Stomach (tissue), 9 donors: ENCODE results near the gene PWP2. TPM values are rescaled to one million over a fixed set of nuclear protein-coding genes. Genes with fewer than 3 reads are reported as not detected.
A peak's percentile ranks its signal among the peaks of the same experiment; 100 is the strongest.
"Not testable (repeated sequence)": the region's sequence is repeated elsewhere in the genome, so short reads cannot be mapped to it uniquely, and the experiment has no call there.

ENCODE experiments used
- DNase-seq, 2 donors: peaks; one replicate each; pipeline versions ENCODE4 v3.0.0 to v3.0.0-alpha.2; 2013 to 2019
- H3K27ac ChIP-seq, 5 donors: fragments of 200-600 bp in 4 of 5; sonication (generic) in 4 of 5; one replicate each; pipeline ENCODE4 v1.5.1; 2013 to 2019; ENCODE audit warnings: mild to moderate bottlenecking in 1 of 5, moderate library complexity in 1 of 5
- H3K27me3 ChIP-seq, 3 donors: fragments of 200-600 bp; sonication (generic); one replicate each; pipeline ENCODE4 v1.5.1; 2017 to 2019; ENCODE audit warnings: mixed run types in 1 of 3
- H3K36me3 ChIP-seq, 4 donors: fragments of 200-600 bp; sonication (generic); 1 replicate in 3 of 4; 2 replicates in 1 of 4; pipeline ENCODE4 v1.5.1; 2016 to 2019
- H3K4me1 ChIP-seq, 4 donors: fragments of 200-600 bp; sonication (generic); one replicate each; pipeline ENCODE4 v1.5.1; 2016 to 2019
- H3K4me3 ChIP-seq, 4 donors: fragments of 200-600 bp; sonication (generic) in 3 of 4; one replicate each; pipeline ENCODE4 v1.5.1; 2016 to 2019; ENCODE audit warnings: mild to moderate bottlenecking in 1 of 4
- H3K9me3 ChIP-seq, 4 donors: fragments of 200-600 bp; sonication (generic); one replicate each; pipeline ENCODE4 v1.5.1; 2016 to 2019
- WGBS, 5 donors: extraction: QIAGEN DNeasy Blood & Tissue Kit in 3 of 5; methylation state at CpG; one replicate each; pipeline versions ENCODE4 v1.1.5 to v1.1.7; 2013 to 2018; 5-methylcytosine and 5-hydroxymethylcytosine counted together
- intact Hi-C: fragments of 100-400 bp; cut with DNase I; formaldehyde crosslinking; loops from one replicate; pipeline ENCODE4 v1.15.1; 2023; ENCODE audit warnings: low total_unique reads
- polyA plus RNA-seq, 3 donors: library from polyadenylated mRNA; stranded (reverse); fragments of 200-250 nt; gene quantifications; one replicate each; pipeline ENCODE4 v1.2.3, GENCODE V29; 2013
- total RNA-seq, 5 donors: library from RNA; depleted of rRNA; stranded (reverse); fragments of >200 nt; gene quantifications; one replicate each; pipeline versions ENCODE4 v1.1.0 to v1.2.3, GENCODE V29; 2014 to 2016
- donor health status: healthy with polysubstance abuse.
- donor health status: Bipolar disorder and iron deficiency.
- donor health status: healthy.

PWP2 gene
- total and polyA plus RNA-seq, 8 donors, result 2.4 to 29.2 (median 6.3) TPM; not detected in 1

GRCh38 chr21:44140552-44140932, 33.3 kb downstream of the PWP2 start:
- H3K9me3 ChIP-seq, DNase-seq, H3K27me3 ChIP-seq, H3K36me3 ChIP-seq, H3K27ac ChIP-seq, intact Hi-C loops, H3K4me3 ChIP-seq, H3K4me1 ChIP-seq: not testable (repeated sequence)
- no CpG with 5 or more reads among the region's 18 CpGs for WGBS, 5 donors

- DNase-seq, H3K4me1 ChIP-seq: not testable (repeated sequence)
- WGBS, 5 donors, result no CpG with 5 or more reads among the region's 10 CpGs
Observed at GRCh38 chr21:44142470-44142869, 35.3 kb downstream of the PWP2 start.

GRCh38 chr21:44143380-44143779, 36.2 kb downstream of the PWP2 start:
- H3K4me3 ChIP-seq, H3K27me3 ChIP-seq, DNase-seq, H3K36me3 ChIP-seq, H3K9me3 ChIP-seq, intact Hi-C loops, H3K4me1 ChIP-seq, H3K27ac ChIP-seq: not testable (repeated sequence)
- WGBS, 5 donors, result no CpG with 5 or more reads among the region's 17 CpGs

More at GRCh38 chr21:44142470-44142869, 35.3 kb downstream of the PWP2 start:
- H3K27me3 ChIP-seq, H3K4me3 ChIP-seq, H3K27ac ChIP-seq, H3K9me3 ChIP-seq, intact Hi-C loops, H3K36me3 ChIP-seq: not testable (repeated sequence)

GRCh38 chr21:44143996-44144395, 36.8 kb downstream of the PWP2 start:
- H3K36me3 ChIP-seq, H3K27ac ChIP-seq, intact Hi-C loops, H3K27me3 ChIP-seq, DNase-seq, H3K4me3 ChIP-seq, H3K4me1 ChIP-seq, H3K9me3 ChIP-seq: not testable (repeated sequence)
- WGBS, 5 donors, result 70% methylated on average over 3 of the region's 8 CpGs; no CpG with 5 or more reads in 4 of the 5 donors

- intact Hi-C loops, H3K36me3 ChIP-seq, H3K27me3 ChIP-seq, H3K4me3 ChIP-seq, H3K4me1 ChIP-seq, H3K27ac ChIP-seq, H3K9me3 ChIP-seq, DNase-seq: not testable (repeated sequence)
- WGBS, 5 donors, result no CpG with 5 or more reads among the region's 22 CpGs
Observed at GRCh38 chr21:44144784-44145602, 37.8 kb downstream of the PWP2 start.

GRCh38 chr21:44145616-44146015, 38.4 kb downstream of the PWP2 start:
- H3K9me3 ChIP-seq, H3K4me3 ChIP-seq, H3K27me3 ChIP-seq, DNase-seq, H3K4me1 ChIP-seq, intact Hi-C loops, H3K36me3 ChIP-seq, H3K27ac ChIP-seq: not testable (repeated sequence)
- no CpG with 5 or more reads among the region's 12 CpGs for WGBS, 5 donors

- H3K4me3 ChIP-seq, H3K4me1 ChIP-seq, DNase-seq, H3K36me3 ChIP-seq, H3K27me3 ChIP-seq, H3K9me3 ChIP-seq, intact Hi-C loops, H3K27ac ChIP-seq: not testable (repeated sequence)
- no CpG with 5 or more reads among the region's 8 CpGs for WGBS, 5 donors
Observed at GRCh38 chr21:44147108-44147507, 39.9 kb downstream of the PWP2 start.

- DNase-seq, intact Hi-C loops: not testable (repeated sequence)
- 94% methylated on average over 3 of the region's 10 CpGs; no CpG with 5 or more reads in 4 of the 5 donors for WGBS, 5 donors
Observed at GRCh38 chr21:44150255-44150654, 43.1 kb downstream of the PWP2 start.

GRCh38 chr21:44153214-44153888, 46.2 kb downstream of the PWP2 start:
- H3K36me3 ChIP-seq, DNase-seq, H3K27ac ChIP-seq, H3K27me3 ChIP-seq, H3K4me1 ChIP-seq, intact Hi-C loops, H3K9me3 ChIP-seq, H3K4me3 ChIP-seq: not testable (repeated sequence)
- WGBS, 5 donors, result no CpG with 5 or more reads among the region's 21 CpGs

More at GRCh38 chr21:44150255-44150654, 43.1 kb downstream of the PWP2 start:
- not testable (repeated sequence) for H3K4me3 ChIP-seq, H3K9me3 ChIP-seq, H3K4me1 ChIP-seq, H3K27ac ChIP-seq, H3K27me3 ChIP-seq, H3K36me3 ChIP-seq

GRCh38 chr21:44153889-44154228, 46.7 kb downstream of the PWP2 start:
- intact Hi-C loops, H3K27me3 ChIP-seq, H3K9me3 ChIP-seq, H3K4me3 ChIP-seq, H3K4me1 ChIP-seq, H3K36me3 ChIP-seq, H3K27ac ChIP-seq: not testable (repeated sequence)
- 79 to 95% (median 84%) methylated on average over 6 to 7 of the region's 17 CpGs; no CpG with 5 or more reads in 2 of the 5 donors for WGBS, 5 donors
- DNase-seq, result peak in 1 of 2 donors; percentile 22

GRCh38 chr21:44154816-44155230, 47.6 kb downstream of the PWP2 start:
- no CpG with 5 or more reads among the region's 20 CpGs for WGBS, 5 donors
- intact Hi-C loops, result not testable (repeated sequence)

GRCh38 chr21:44155231-44155993, 48.2 kb downstream of the PWP2 start:
- H3K27me3 ChIP-seq, H3K27ac ChIP-seq, H3K9me3 ChIP-seq, H3K36me3 ChIP-seq, DNase-seq, H3K4me1 ChIP-seq, H3K4me3 ChIP-seq, intact Hi-C loops: not testable (repeated sequence)
- WGBS, 5 donors, result no CpG with 5 or more reads among the region's 38 CpGs

More at GRCh38 chr21:44154816-44155230, 47.6 kb downstream of the PWP2 start:
- not testable (repeated sequence) for H3K27ac ChIP-seq, DNase-seq, H3K27me3 ChIP-seq, H3K9me3 ChIP-seq, H3K36me3 ChIP-seq, H3K4me3 ChIP-seq, H3K4me1 ChIP-seq
